IPS-18c (cell line): Measurements from ENCODE around the gene LRRC27.
"Not testable (repeated sequence)": the region's sequence is repeated elsewhere in the genome, so short reads cannot be mapped to it uniquely, and the experiment has no call there.

ENCODE experiments used
- H3K4me3 ChIP-seq: 2 replicates; pipeline ENCODE4 v1.7.0; 2013; ENCODE audit warnings: low read depth, mild to moderate bottlenecking, low read length, moderate library complexity; ENCODE audit not compliant: insufficient read depth
- H3K9me3 ChIP-seq: one replicate; pipeline ENCODE4 v1.6.1; 2013; ENCODE audit warnings: mild to moderate bottlenecking, low read length, moderate library complexity; ENCODE audit not compliant: control insufficient read depth, insufficient read depth

LRRC27 gene

GRCh38 chr10:132372516-132373095, 40.6 kb downstream of the LRRC27 start:
- H3K9me3 ChIP-seq: no peaks in the 10 kb centered on the region
- no peak overlapping the region for H3K4me3 ChIP-seq

GRCh38 chr10:132373241-132373955, 41.4 kb downstream of the LRRC27 start:
- Histone ChIP-seq H3K4me3 (no peak overlapping the region), H3K9me3 (no peaks in the 10 kb centered on the region)

DNA sequence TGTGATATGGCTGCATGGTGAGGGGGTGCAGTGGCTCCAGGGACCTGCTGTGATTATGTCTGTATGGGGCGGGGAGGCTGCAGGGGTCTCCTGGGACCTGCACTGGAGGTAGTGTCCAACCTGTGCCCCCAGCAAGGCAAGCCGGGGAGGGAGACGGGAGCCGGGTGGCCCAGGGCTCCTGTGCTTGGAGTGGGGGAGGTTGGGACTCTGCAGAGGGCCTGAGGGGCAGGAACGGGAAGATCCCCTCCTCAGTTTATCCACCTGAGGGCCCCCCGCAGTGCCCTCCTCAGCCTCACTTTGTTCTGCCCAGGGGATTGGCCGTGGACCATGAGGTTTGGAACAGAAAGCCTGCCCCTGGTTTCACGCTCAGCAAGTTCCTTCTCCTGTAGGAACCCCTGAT, 42.2 kb downstream of the LRRC27 start:
- H3K4me3 ChIP-seq: no peak overlapping the region
- no peaks in the 10 kb centered on the region for H3K9me3 ChIP-seq

DNA sequence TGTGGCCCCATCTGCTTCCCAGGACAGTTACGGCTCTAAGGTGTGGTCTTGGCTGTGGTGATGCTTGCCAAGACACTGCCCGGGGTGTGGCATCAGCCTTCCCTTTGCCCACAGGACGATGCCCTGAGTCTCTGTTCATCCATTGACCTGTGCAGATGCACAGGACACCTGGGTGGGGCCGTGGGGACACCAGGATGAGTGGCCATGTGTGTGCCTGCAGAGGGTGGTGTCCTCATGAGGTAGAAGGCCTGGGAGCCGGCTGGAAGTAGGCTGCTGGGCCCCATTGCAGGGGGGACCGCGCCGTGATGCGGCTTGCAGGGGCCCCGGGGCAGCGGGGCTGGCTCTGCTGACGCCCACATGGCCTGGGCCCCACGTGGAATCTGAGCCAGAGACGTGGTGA, 42.6 kb downstream of the LRRC27 start:
- no peak overlapping the region for H3K4me3 ChIP-seq
- no peaks in the 10 kb centered on the region for H3K9me3 ChIP-seq

GRCh38 chr10:132375116-132375794, 43.3 kb downstream of the LRRC27 start:
- no peaks in the 10 kb centered on the region for H3K9me3 ChIP-seq

GRCh38 chr10:132375795-132376297, 43.9 kb downstream of the LRRC27 start:
- Histone ChIP-seq H3K9me3 (no peaks in the 10 kb centered on the region), H3K4me3 (no peak overlapping the region)

More at GRCh38 chr10:132375116-132375794, 43.3 kb downstream of the LRRC27 start:
- no peak overlapping the region for H3K4me3 ChIP-seq

DNA sequence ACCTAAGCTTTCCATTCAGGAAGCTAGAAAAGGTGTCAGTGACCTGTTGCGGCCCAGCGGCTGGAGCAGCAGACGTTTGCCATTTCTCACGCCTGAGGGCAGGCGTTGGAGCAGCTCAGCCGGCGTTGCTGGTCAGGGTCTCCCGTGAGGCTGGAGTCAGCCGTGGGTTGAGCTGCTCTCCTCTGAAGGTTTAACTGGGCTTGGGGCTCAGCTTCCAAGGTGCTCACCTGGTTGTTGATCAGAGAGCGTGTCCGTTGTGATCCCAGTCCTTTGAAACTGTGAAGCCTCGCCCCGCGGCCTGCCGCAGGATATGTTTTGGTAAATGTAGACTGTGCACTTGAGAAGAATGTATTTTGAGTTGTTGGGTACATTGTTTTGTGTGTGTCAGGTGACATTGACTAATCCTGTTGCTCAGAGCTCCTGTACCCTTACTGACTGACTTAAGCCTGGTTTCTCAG, 44.4 kb downstream of the LRRC27 start:
- Histone ChIP-seq H3K4me3 (no peak overlapping the region), H3K9me3 (no peaks in the 10 kb centered on the region)

- H3K4me3 ChIP-seq: no peak overlapping the region
- no peaks in the 10 kb centered on the region for H3K9me3 ChIP-seq
Observed at GRCh38 chr10:132377326-132377725, 45.3 kb downstream of the LRRC27 start.

- H3K4me3 ChIP-seq, H3K9me3 ChIP-seq: not testable (repeated sequence)
Observed at GRCh38 chr10:132379026-132379425, 47.0 kb downstream of the LRRC27 start.

DNA sequence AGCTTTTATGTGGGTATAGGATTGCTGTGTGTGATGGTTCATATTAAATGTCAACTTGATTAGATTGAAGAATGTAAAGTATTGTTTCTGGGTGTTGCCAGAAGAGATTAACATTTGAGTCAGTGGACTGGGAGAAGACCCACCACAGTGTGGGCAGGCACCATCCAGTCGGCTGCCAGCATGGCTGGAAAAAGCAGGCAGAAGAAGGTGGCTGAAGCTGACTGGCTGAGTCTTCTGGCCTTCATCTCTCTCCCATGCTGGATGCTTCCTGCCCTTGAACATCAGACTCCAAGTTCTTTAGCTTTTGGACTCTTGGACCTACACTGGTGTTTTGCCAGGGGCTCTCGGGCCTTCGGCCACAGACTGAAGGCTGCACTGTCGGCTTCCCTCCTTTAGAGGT, 49.0 kb downstream of the LRRC27 start:
- H3K9me3 ChIP-seq, H3K4me3 ChIP-seq: not testable (repeated sequence)

DNA sequence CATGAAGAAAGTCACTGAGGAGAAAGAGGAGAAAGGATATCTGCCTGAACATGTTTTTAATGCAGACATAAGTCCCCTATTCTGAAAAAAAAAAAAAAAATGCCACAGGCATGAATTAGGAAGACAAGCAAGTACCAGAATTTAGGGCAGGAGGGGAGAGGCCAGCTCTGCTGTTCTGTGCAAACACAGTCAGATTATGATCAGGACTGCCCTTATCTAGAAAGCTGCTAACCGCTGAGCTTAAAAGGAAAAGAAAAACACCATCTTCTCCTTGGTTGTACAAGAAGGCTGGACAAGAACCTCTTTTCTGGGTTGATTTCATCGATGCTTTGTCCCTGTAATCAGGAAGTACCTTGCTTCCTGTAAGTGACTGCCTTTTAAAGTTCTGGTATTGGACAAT, 49.7 kb downstream of the LRRC27 start:
- Histone ChIP-seq H3K9me3 (no peaks in the 10 kb centered on the region), H3K4me3 (no peak overlapping the region)

- Histone ChIP-seq H3K4me3 (no peak overlapping the region), H3K9me3 (no peaks in the 10 kb centered on the region)
Observed at GRCh38 chr10:132382231-132382922, 50.4 kb downstream of the LRRC27 start.

DNA sequence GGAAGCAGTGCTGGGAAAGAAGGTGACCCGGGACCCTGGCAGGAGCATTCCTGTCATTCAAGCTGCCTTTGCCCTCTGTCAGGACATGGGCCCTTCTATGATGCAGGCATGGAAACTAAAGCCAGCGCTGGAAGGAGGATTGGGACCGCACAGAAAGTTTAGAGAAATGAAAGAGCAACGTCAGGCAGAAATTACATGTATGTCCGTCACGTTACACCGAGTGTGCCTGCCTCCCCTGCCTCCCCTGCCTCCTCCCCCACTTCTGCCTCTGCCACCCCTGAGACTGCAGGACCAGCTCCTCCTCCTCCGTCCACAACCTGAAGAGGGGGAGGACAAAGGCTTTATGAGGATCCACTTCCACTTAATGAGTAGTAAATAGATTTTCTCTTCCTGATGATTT, 51.1 kb downstream of the LRRC27 start:
- Histone ChIP-seq H3K4me3 (no peak overlapping the region), H3K9me3 (no peaks in the 10 kb centered on the region)

- H3K9me3 ChIP-seq: no peaks in the 10 kb centered on the region
- H3K4me3 ChIP-seq: no peak overlapping the region
Observed at GRCh38 chr10:132383751-132384196, 51.8 kb downstream of the LRRC27 start.

- no peak overlapping the region for H3K4me3 ChIP-seq
- no peaks in the 10 kb centered on the region for H3K9me3 ChIP-seq
Observed at GRCh38 chr10:132384618-132385388, 52.8 kb downstream of the LRRC27 start.

- Histone ChIP-seq H3K9me3 (no peaks in the 10 kb centered on the region), H3K4me3 (no peak overlapping the region)
Observed at GRCh38 chr10:132385389-132385667, 53.3 kb downstream of the LRRC27 start.
